ENCODE results near the gene WEE1.
"Not testable (repeated sequence)": the region's sequence is repeated elsewhere in the genome, so short reads cannot be mapped to it uniquely, and the experiment has no call there.

DNA sequence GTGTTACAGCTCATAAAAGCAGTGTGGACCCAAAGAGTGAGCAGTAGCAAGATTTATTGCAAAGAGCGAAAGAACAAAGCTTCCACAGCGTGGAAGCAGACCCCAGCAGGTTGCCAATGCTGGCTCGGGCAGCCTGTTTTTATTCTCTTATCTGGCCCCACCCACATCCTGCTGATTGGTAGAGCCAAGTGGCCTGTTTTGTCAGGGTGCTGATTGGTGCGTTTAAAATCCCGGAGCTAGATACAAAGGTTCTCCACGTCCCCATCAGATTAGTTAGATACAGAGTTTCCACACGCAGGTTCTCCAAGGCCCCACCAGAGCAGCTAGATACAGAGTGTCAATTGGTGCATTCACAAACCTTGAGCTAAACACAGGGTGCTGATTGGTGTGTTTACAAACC lies 48.9 kb downstream of the WEE1 start:
- TF ChIP-seq POLR2AphosphoS5 (IDR thresholded peaks at IDR 0.05; ENCODE audit: borderline replicate concordance, low read depth, low read length); EZH2 (IDR thresholded peaks at IDR 0.05): not testable (repeated sequence)

Measured in SK-N-MC (cell line).